EL (cell line): Measurements from ENCODE around the gene BCL7B.

Experiments used
- DNase-seq: peaks from one replicate; pipeline ENCODE4 v3.0.0-alpha.2; 2016

Gene BCL7B

GRCh38 chr7:73487486-73487885 lies 70.0 kb downstream of the BCL7B start:
- no peak for DNase-seq
